Measurements from ENCODE around the gene BCL2A1. TPM values are rescaled to one million over a fixed set of nuclear protein-coding genes. Genes with fewer than 3 reads are reported as not detected.

The BCL2A1 gene
- total RNA-seq, 4 donors from 2014 or later, result 16.2 TPM; not detected in 3

DNA sequence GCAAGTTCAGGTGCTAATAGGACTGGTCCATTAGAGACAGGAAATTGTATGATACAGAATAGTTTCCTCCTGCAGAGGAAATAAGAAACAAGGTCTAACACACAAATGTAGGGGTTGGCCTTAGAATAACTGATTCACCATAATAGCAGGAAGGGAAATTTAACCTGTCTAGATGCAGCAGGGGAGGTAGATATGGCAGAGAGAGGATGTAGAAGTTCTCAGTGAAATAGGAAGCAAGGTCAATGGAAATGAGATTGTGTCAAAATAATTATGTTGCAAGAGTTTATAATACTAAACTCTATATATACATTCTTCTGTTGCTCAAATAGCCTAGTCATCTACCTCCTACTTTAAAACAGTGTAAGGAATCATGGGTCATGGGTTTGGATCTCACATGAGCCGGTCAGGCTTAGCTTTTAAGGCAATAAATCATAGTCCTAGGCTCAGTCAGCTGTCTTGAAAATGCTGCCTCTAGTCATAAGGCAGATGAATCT, 17.0 kb downstream of the BCL2A1 start:
- H3K27me3 ChIP-seq, result peaks cover 0 to 3% (median 0%) of the 10 kb centered on the region in 4 donors
- no peaks in the 10 kb centered on the region for H3K36me3 ChIP-seq
- no peak overlapping the region for H3K4me3 ChIP-seq
- H3K4me1 ChIP-seq, result no peaks in the 10 kb centered on the region
- H3K27ac ChIP-seq (replicated peaks in 1 of 4), result no peak overlapping the region
- H3K9me3 ChIP-seq, result no peaks in the 10 kb centered on the region
- intact Hi-C loops (cut with DNase I), result no loop called here
- 23% methylated on average over 1 of the region's 1 CpG for WGBS
- TF ChIP-seq POLR2A (IDR thresholded peaks at IDR 0.05; ENCODE audit: low read depth), result no peak
- TF ChIP-seq, protein P1, sequence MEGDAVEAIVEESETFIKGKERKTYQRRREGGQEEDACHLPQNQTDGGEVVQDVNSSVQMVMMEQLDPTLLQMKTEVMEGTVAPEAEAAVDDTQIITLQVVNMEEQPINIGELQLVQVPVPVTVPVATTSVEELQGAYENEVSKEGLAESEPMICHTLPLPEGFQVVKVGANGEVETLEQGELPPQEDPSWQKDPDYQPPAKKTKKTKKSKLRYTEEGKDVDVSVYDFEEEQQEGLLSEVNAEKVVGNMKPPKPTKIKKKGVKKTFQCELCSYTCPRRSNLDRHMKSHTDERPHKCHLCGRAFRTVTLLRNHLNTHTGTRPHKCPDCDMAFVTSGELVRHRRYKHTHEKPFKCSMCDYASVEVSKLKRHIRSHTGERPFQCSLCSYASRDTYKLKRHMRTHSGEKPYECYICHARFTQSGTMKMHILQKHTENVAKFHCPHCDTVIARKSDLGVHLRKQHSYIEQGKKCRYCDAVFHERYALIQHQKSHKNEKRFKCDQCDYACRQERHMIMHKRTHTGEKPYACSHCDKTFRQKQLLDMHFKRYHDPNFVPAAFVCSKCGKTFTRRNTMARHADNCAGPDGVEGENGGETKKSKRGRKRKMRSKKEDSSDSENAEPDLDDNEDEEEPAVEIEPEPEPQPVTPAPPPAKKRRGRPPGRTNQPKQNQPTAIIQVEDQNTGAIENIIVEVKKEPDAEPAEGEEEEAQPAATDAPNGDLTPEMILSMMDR (IDR thresholded peaks at IDR 0.05), result no peak
- no peak for TF ChIP-seq POLR2AphosphoS5 (IDR thresholded peaks at IDR 0.05)
- no peak for TF ChIP-seq EP300 (IDR thresholded peaks at IDR 0.05)
- no peak for DNase-seq (ENCODE audit: extremely low spot score)

DNA sequence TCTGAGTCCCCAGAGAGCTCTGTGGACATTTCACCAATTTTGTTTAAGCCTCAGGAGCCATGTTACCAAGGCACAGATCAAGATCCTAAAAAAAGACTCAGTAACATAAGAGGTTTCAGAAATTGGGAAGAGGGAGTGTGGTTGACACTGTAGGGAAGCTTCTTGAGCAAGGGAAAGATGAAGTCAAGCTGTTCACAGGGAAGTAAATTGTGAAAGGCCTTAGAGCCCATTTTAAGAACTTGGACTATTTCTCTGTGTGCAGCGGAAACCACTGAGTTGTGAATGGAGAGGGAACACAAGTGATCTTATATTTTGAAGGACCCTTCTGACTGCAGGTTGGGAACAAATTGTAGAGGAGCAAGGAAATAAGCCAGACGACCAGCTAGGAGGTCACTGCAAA, 18.7 kb downstream of the BCL2A1 start:
- 76% methylated on average over 2 of the region's 2 CpGs for WGBS
- no peak overlapping the region for H3K27ac ChIP-seq (replicated peaks in 1 of 4)
- no peaks in the 10 kb centered on the region for H3K4me1 ChIP-seq
- H3K9me3 ChIP-seq, result no peaks in the 10 kb centered on the region
- intact Hi-C loops (cut with DNase I), result no loop called here
- H3K4me3 ChIP-seq, result no peak overlapping the region
- H3K27me3 ChIP-seq, result no peaks in the 10 kb centered on the region
- TF ChIP-seq, protein P1 (IDR thresholded peaks at IDR 0.05), result no peak
- TF ChIP-seq EP300 (IDR thresholded peaks at IDR 0.05), result no peak
- TF ChIP-seq POLR2AphosphoS5 (IDR thresholded peaks at IDR 0.05), result no peak
- TF ChIP-seq POLR2A (IDR thresholded peaks at IDR 0.05; ENCODE audit: low read depth), result no peak
- H3K36me3 ChIP-seq, result no peaks in the 10 kb centered on the region
- DNase-seq (ENCODE audit: extremely low spot score), result no peak

GRCh38 chr15:79950247-79950646, 20.7 kb downstream of the BCL2A1 start:
- WGBS, result 89% methylated on average over 2 of the region's 2 CpGs
- H3K9me3 ChIP-seq, result no peaks in the 10 kb centered on the region
- H3K27me3 ChIP-seq, result no peaks in the 10 kb centered on the region
- H3K4me3 ChIP-seq, result no peak overlapping the region
- intact Hi-C loops (cut with DNase I), result no loop called here
- no peak for DNase-seq (ENCODE audit: extremely low spot score)
- no peaks in the 10 kb centered on the region for H3K4me1 ChIP-seq
- no peaks in the 10 kb centered on the region for H3K36me3 ChIP-seq
- H3K27ac ChIP-seq (replicated peaks in 1 of 4), result no peak overlapping the region
- TF ChIP-seq, protein P1 (IDR thresholded peaks at IDR 0.05), result no peak
- no peak for TF ChIP-seq POLR2A (IDR thresholded peaks at IDR 0.05; ENCODE audit: low read depth)
- TF ChIP-seq EP300 (IDR thresholded peaks at IDR 0.05), result no peak
- no peak for TF ChIP-seq POLR2AphosphoS5 (IDR thresholded peaks at IDR 0.05)

GRCh38 chr15:79948761-79949160, 22.2 kb downstream of the BCL2A1 start:
- Histone ChIP-seq H3K36me3 (no peaks in the 10 kb centered on the region), H3K4me1 (no peaks in the 10 kb centered on the region), H3K27ac (replicated peaks in 1 of 4) (no peak overlapping the region), H3K4me3 (no peak overlapping the region), H3K9me3 (no peaks in the 10 kb centered on the region), H3K27me3 (peaks cover 0 to 8% (median 0%) of the 10 kb centered on the region in 4 donors)
- no peak for DNase-seq (ENCODE audit: extremely low spot score)
- 64% methylated on average over 3 of the region's 3 CpGs for WGBS
- TF ChIP-seq, protein P1 (IDR thresholded peaks at IDR 0.05), result no peak
- TF ChIP-seq POLR2A (IDR thresholded peaks at IDR 0.05; ENCODE audit: low read depth) (no peak), POLR2AphosphoS5 (IDR thresholded peaks at IDR 0.05) (no peak), EP300 (IDR thresholded peaks at IDR 0.05) (no peak)
- intact Hi-C loops (cut with DNase I), result no loop called here

GRCh38 chr15:79948095-79948695, 22.8 kb downstream of the BCL2A1 start:
- Histone ChIP-seq H3K36me3 (no peaks in the 10 kb centered on the region), H3K27ac (replicated peaks in 1 of 4) (no peak overlapping the region), H3K4me3 (no peak overlapping the region), H3K4me1 (no peaks in the 10 kb centered on the region), H3K27me3 (peaks cover 0 to 8% (median 0%) of the 10 kb centered on the region in 4 donors), H3K9me3 (no peaks in the 10 kb centered on the region)
- no peak for DNase-seq (ENCODE audit: extremely low spot score)
- intact Hi-C loops (cut with DNase I), result no loop called here
- TF ChIP-seq, protein P1 (IDR thresholded peaks at IDR 0.05), result no peak
- TF ChIP-seq POLR2AphosphoS5 (IDR thresholded peaks at IDR 0.05) (no peak), EP300 (IDR thresholded peaks at IDR 0.05) (no peak), POLR2A (IDR thresholded peaks at IDR 0.05; ENCODE audit: low read depth) (no peak)
- WGBS, result 75% methylated on average over 10 of the region's 10 CpGs
